PFSK-1 (cell line): Measurements from ENCODE around the gene RALGPS2.

ENCODE experiments used
- FOXP2 ChIP-seq: optimal IDR thresholded peaks from 2 replicates; pipeline ENCODE3; 2011; ENCODE audit warnings: borderline replicate concordance, control low read depth, inconsistent platforms; ENCODE audit not compliant: insufficient read depth; ENCODE audit errors: extremely low read length, extremely low read depth
- POLR2AphosphoS5 ChIP-seq: IDR thresholded peaks from 2 replicates; pipeline ENCODE4 v1.6.1; 2012; ENCODE audit warnings: low read depth, mild to moderate bottlenecking, control low read depth, low read length, moderate library complexity
- SIN3A ChIP-seq: IDR thresholded peaks from 2 replicates; pipeline ENCODE4 v1.6.1; 2012; ENCODE audit warnings: mild to moderate bottlenecking, low read length, moderate library complexity, borderline replicate concordance; ENCODE audit not compliant: insufficient read depth
- TAF1 ChIP-seq: IDR thresholded peaks from 2 replicates; pipeline ENCODE4 v1.6.1; 2012; ENCODE audit warnings: low read length, control low read depth, borderline replicate concordance; ENCODE audit not compliant: insufficient read depth
- TF ChIP-seq, protein P1 (sequence below), 2 experiments: IDR thresholded peaks; 2 replicates each; pipeline versions ENCODE4 v1.6.1 to v1.8.0; 2011 to 2012; ENCODE audit warnings: low read depth in 2 of 2, low read length in 2 of 2, control low read depth in 1 of 2, inconsistent platforms in 1 of 2, mild to moderate bottlenecking in 1 of 2, moderate library complexity in 1 of 2; ENCODE audit not compliant: insufficient read depth in 1 of 2

DNA sequence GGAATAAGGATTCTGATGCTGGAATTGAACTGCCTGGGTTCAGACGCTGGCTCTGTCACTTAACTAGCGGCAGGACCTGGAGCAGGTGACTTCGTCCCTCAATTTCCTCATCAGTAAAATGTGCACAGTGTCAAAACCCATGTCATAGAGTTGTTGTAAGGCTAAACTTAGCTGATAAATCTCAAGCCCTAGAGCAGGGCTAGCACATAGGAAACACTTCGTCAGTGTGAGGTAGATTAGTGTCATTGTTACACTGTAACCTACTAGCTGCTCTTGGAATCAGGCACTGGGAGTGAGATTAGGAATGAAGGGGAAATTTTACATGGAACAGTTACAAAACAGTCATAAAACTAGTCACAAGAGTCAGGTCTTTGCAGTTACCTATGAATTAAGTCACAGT lies 202.0 kb downstream of the RALGPS2 start:
- TF ChIP-seq POLR2AphosphoS5, result no peak
- no peak for TF ChIP-seq FOXP2
- TF ChIP-seq SIN3A, result no peak
- TF ChIP-seq, protein P1, sequence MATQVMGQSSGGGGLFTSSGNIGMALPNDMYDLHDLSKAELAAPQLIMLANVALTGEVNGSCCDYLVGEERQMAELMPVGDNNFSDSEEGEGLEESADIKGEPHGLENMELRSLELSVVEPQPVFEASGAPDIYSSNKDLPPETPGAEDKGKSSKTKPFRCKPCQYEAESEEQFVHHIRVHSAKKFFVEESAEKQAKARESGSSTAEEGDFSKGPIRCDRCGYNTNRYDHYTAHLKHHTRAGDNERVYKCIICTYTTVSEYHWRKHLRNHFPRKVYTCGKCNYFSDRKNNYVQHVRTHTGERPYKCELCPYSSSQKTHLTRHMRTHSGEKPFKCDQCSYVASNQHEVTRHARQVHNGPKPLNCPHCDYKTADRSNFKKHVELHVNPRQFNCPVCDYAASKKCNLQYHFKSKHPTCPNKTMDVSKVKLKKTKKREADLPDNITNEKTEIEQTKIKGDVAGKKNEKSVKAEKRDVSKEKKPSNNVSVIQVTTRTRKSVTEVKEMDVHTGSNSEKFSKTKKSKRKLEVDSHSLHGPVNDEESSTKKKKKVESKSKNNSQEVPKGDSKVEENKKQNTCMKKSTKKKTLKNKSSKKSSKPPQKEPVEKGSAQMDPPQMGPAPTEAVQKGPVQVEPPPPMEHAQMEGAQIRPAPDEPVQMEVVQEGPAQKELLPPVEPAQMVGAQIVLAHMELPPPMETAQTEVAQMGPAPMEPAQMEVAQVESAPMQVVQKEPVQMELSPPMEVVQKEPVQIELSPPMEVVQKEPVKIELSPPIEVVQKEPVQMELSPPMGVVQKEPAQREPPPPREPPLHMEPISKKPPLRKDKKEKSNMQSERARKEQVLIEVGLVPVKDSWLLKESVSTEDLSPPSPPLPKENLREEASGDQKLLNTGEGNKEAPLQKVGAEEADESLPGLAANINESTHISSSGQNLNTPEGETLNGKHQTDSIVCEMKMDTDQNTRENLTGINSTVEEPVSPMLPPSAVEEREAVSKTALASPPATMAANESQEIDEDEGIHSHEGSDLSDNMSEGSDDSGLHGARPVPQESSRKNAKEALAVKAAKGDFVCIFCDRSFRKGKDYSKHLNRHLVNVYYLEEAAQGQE (IDR thresholded peaks at IDR 0.05; ENCODE audit: insufficient read depth in 1 of 2, low read depth in 2 of 2, low read length in 2 of 2), result no peak
- no peak for TF ChIP-seq TAF1
